Bone marrow (tissue), 2 donors: ENCODE measurements around the gene C12orf60.

ENCODE experiments used
- DNase-seq, 2 donors: peaks; one replicate each; lab custom pipeline; 2025; lab: John Stamatoyannopoulos, UW

C12orf60 gene

GRCh38 chr12:14777271-14777670 is 26.2 kb upstream of the C12orf60 start:
- DNase-seq = no peak

GRCh38 chr12:14779834-14780233 is 23.6 kb upstream of the C12orf60 start:
- DNase-seq = no peak

GRCh38 chr12:14780859-14781258 is 22.6 kb upstream of the C12orf60 start:
- no peak for DNase-seq

- DNase-seq = no peak
Observed at GRCh38 chr12:14781563-14781962, 21.9 kb upstream of the C12orf60 start.

- DNase-seq = no peak
Observed at GRCh38 chr12:14782756-14783155, 20.7 kb upstream of the C12orf60 start.

GRCh38 chr12:14784471-14784870 is 19.0 kb upstream of the C12orf60 start:
- no peak for DNase-seq

- no peak for DNase-seq
Observed at GRCh38 chr12:14785568-14785967, 17.9 kb upstream of the C12orf60 start.

- DNase-seq = no peak
Observed at GRCh38 chr12:14795028-14795448, 8.4 kb upstream of the C12orf60 start.

- no peak for DNase-seq
Observed at GRCh38 chr12:14802247-14802646, 1.2 kb upstream of the C12orf60 start.

- no peak for DNase-seq
Observed at GRCh38 chr12:14802721-14803010, 804 bp upstream of the C12orf60 start.

- no peak for DNase-seq
Observed at GRCh38 chr12:14803830-14804160, 325 bp downstream of the C12orf60 start.

- no peak for DNase-seq
Observed at GRCh38 chr12:14810167-14810952, 6.9 kb downstream of the C12orf60 start.

- DNase-seq = no peak
Observed at GRCh38 chr12:14810953-14811483, 7.5 kb downstream of the C12orf60 start.

GRCh38 chr12:14811486-14811885 is 8.0 kb downstream of the C12orf60 start:
- no peak for DNase-seq

- DNase-seq = no peak
Observed at GRCh38 chr12:14814014-14814413, 10.5 kb downstream of the C12orf60 start, which contains the start of gene SMCO3. TSS of gene SMCO3 (minus strand) at chr12:14814182. CDS start at chr12:14806680, 7,502 bp downstream.

- DNase-seq = no peak
Observed at GRCh38 chr12:14824012-14824634, 20.7 kb downstream of the C12orf60 start.

GRCh38 chr12:14825256-14825655 is 21.8 kb downstream of the C12orf60 start:
- no peak for DNase-seq

GRCh38 chr12:14826491-14826890 is 23.0 kb downstream of the C12orf60 start:
- no peak for DNase-seq

GRCh38 chr12:14827043-14827442 is 23.6 kb downstream of the C12orf60 start:
- no peak for DNase-seq

- DNase-seq = no peak
Observed at GRCh38 chr12:14828892-14829291, 25.4 kb downstream of the C12orf60 start.

- no peak for DNase-seq
Observed at GRCh38 chr12:14833336-14833735, 29.9 kb downstream of the C12orf60 start.

GRCh38 chr12:14833952-14834351 is 30.5 kb downstream of the C12orf60 start:
- DNase-seq = no peak

- no peak for DNase-seq
Observed at GRCh38 chr12:14834509-14834908, 31.0 kb downstream of the C12orf60 start.
